SK-N-MC (cell line): ENCODE results near the gene KIFBP.
"Not testable (repeated sequence)": the region's sequence is repeated elsewhere in the genome, so short reads cannot be mapped to it uniquely, and the experiment has no call there.

Source experiments
- DNase-seq: peaks from one replicate; pipeline ENCODE4 v3.0.0-alpha.2; 2011; ENCODE audit warnings: low read depth, low spot score
- H3K27ac ChIP-seq: fragments of 200-600 bp; sonication (generic); 2 replicates; pipeline ENCODE4 v1.5.1; 2016; ENCODE audit warnings: mixed run types
- H3K36me3 ChIP-seq: fragments of 200-600 bp; sonication (generic); 2 replicates; pipeline ENCODE4 v1.6.1; 2017; ENCODE audit warnings: antibody characterized with exemption, low read length, mixed read lengths; ENCODE audit not compliant: insufficient read depth
- H3K4me3 ChIP-seq: fragments of 200-600 bp; sonication (generic); 2 replicates; pipeline ENCODE4 v1.5.1; 2016
- H3K9ac ChIP-seq: fragments of 200-600 bp; sonication (generic); 2 replicates; pipeline ENCODE4 v1.8.0; 2017; ENCODE audit warnings: mixed run types, mixed read lengths; ENCODE audit not compliant: insufficient read length
- H3K9me3 ChIP-seq: fragments of 200-600 bp; sonication (generic); 2 replicates; pipeline ENCODE4 v1.6.1; 2017; ENCODE audit warnings: low read depth, mild to moderate bottlenecking, antibody characterized with exemption, low read length, moderate library complexity, mixed read lengths
- EZH2 ChIP-seq: fragments of 200-600 bp; sonication (generic); IDR thresholded peaks from one replicate; pipeline ENCODE4 v1.6.1; 2017; ENCODE audit warnings: antibody characterized with exemption
- FOXP2 ChIP-seq: optimal IDR thresholded peaks from 2 replicates; pipeline ENCODE3; 2011; ENCODE audit warnings: mild to moderate bottlenecking, moderate library complexity; ENCODE audit not compliant: insufficient read depth; ENCODE audit errors: extremely low read length, control extremely low read depth
- POLR2AphosphoS5 ChIP-seq: IDR thresholded peaks from 2 replicates; pipeline ENCODE4 v1.6.1; 2012; ENCODE audit warnings: mild to moderate bottlenecking, low read depth, low read length, borderline replicate concordance

Gene KIFBP

DNA sequence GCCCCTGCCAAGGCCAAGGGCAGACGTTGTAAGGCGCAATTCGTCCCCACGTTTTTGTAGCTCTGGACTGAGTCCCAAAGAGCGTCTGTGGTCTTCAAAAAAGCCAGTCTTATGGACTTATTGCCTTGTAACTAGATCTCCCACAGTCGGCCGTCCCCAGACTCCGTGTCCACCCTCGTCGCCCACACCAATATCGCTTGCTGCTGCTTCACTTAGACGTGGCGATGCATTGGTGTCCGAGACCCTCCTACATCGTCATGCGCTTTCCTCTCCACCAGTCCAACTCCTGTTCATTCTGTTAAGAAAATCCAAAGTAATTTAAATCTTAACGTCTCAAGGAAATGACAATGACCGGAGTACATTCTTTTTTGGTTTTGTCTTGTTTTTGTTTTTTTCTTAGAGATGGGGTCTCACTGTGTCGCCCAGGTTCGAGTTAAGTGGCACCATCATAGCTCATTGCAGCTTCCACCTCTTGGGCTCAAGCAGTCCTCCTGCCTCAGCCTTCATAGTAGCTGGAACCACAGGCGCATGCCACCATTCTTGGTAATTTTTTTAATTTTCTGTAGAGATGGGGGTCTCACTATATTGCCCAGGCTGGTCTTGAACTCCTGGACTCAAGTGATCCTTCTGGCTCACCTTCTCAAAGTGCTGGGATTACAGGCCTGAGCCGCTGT, 851 bp downstream of the KIFBP start:
- Histone ChIP-seq H3K9ac (peak overlapping the region; percentile 82), H3K36me3 (peaks cover 6% of the 10 kb centered on the region), H3K4me3 (peak overlapping the region; percentile 84), H3K9me3 (no peaks in the 10 kb centered on the region), H3K27ac (no peak overlapping the region)
- DNase-seq = no peak
- TF ChIP-seq EZH2 = no peak
- no peak for TF ChIP-seq FOXP2
- TF ChIP-seq POLR2AphosphoS5 = no peak

DNA sequence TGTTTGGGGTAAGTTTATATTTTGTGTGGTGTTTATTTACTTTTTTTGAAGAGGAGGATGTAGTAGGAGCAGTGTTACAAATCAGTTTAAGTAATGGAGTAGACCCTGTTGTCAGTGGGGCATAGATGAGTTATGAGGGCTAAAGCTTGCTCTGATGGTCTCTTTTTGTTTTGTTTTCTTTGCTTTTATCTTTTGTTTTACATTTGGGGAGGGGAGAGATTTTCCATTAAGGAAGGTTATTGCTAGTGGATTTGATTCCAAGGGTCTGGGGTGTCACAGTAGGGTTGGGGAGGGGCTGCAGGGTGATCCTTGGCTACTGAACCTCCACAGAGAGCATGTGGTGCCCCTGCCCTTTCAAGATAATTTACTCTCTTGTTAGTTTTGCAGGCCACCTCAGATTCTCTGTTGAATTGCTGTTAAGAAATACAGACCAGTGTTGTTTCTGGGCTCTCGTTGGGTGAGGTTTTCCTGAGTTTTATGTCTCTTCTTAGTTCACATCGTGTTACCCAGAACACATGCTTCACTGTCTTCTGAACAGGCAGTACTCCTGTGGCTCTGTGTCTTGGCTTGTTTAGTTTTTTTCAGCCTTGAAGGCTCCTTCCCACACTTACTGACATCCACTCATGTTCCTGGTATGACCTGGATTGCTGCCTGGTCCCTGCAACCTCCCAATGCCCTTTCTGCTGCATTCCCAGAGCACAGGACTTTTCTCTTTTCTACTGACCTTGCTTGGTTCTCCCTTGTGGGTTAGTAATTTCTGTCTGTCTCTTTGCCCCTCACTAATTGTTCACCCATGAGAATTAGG, 4.2 kb downstream of the KIFBP start:
- H3K9me3 ChIP-seq = no peaks in the 10 kb centered on the region
- H3K4me3 ChIP-seq = no peak overlapping the region
- H3K9ac ChIP-seq = no peak overlapping the region
- no peak for DNase-seq
- no peak overlapping the region for H3K27ac ChIP-seq
- TF ChIP-seq POLR2AphosphoS5 = no peak
- no peak for TF ChIP-seq EZH2
- no peak for TF ChIP-seq FOXP2
- no peaks in the 10 kb centered on the region for H3K36me3 ChIP-seq

DNA sequence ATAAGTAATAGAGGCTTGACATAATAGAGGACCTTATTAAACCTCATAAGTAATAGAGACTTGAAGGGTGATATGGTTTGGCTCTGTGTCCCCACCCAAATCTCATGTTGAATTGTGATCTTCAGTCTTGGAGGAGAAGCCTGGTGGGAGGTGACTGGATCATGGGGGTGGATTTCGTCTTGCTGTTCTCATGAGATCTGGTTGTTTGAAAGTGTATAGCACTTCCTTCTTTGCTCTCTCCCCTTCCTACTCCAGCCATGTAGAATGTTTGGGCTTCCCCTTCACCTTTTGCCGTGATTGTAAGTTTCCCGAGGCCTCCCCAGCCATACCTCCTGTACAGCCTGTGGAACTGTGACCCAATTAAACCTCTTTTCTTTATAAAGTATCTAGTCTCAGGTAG, 8.6 kb downstream of the KIFBP start:
- Histone ChIP-seq H3K36me3 (no peaks in the 10 kb centered on the region), H3K9ac (no peak overlapping the region), H3K27ac (no peak overlapping the region), H3K4me3 (no peak overlapping the region), H3K9me3 (no peaks in the 10 kb centered on the region)
- DNase-seq = no peak
- TF ChIP-seq FOXP2 (no peak), POLR2AphosphoS5 (no peak), EZH2 (no peak)

DNA sequence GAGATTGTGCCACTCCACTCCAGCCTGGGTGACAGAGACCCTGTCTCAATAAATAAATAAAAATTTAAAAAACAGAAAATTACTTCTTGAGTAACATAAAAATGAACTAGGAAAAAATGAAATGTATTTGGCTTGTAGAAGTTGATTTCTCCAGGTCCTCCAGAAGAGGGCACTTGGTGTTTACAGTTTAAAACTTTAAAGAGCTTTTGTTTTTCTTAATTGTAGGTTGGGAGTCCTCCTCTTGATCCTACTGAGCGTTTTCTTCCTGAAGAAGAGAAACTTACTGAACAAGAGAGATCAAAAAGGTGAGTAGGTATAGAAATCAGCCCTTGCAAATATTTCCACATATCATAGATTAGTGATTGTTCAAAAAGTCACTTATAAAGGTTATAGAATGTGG, 16.2 kb downstream of the KIFBP start:
- Histone ChIP-seq H3K4me3 (no peak overlapping the region), H3K9me3 (no peaks in the 10 kb centered on the region), H3K27ac (no peak overlapping the region), H3K36me3 (no peaks in the 10 kb centered on the region), H3K9ac (no peak overlapping the region)
- TF ChIP-seq FOXP2 = no peak
- no peak for TF ChIP-seq EZH2
- no peak for TF ChIP-seq POLR2AphosphoS5
- no peak for DNase-seq

DNA sequence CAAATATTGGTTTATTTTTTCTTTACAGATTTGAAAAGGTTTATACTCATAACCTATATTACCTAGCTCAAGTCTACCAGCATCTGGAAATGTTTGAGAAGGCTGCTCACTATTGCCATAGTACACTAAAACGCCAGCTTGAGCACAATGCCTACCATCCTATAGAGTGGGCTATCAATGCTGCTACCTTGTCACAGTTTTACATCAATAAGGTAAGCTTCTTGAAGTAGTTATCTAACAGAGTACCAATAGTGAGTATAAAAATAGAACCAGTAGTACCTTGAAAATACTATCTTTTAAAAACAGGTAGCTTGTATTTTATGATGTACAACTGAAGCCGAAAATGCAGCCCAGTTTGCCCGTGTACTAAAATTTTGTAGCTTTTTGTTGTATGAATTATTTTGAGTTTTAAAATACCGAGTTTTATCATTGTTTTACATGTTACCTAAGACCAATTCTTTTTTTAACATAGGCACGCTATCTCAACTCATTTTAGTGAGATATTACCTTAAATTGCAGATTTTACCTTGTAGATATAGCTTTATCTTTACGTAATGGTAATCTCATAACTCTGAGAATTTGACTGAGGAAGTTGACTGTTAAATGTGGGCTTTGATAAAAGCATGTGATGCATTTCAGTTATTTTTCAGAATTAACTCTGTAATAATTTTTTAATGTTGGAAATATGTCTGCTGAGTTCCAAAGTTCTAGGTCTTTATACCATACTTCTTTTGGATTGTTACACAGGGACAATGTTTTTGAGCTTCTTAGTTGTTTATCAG, 17.3 kb downstream of the KIFBP start:
- DNase-seq = no peak
- no peak overlapping the region for H3K27ac ChIP-seq
- TF ChIP-seq POLR2AphosphoS5 (no peak), FOXP2 (no peak), EZH2 (no peak)
- no peak overlapping the region for H3K4me3 ChIP-seq
- no peak overlapping the region for H3K9ac ChIP-seq
- H3K9me3 ChIP-seq = no peaks in the 10 kb centered on the region
- H3K36me3 ChIP-seq = no peaks in the 10 kb centered on the region

DNA sequence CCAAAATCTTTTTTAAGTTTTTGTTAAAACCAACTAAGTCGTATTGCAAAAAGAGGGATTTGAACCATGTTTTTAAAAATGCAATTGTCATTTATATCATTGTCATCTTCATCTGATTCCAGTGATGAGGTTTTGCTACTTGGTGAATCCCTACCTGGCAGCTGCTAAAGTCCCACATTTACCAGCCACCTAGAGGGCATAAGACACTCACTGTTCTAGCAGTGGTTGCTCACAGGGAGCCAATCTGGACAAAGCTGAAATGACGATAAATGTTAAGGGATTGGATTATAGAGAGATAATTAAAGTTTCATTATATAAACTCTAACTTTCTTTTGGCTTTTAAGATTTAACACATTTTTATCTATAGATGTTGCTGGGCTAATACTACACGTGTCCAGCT, 18.7 kb downstream of the KIFBP start:
- no peak overlapping the region for H3K9ac ChIP-seq
- no peak overlapping the region for H3K27ac ChIP-seq
- H3K9me3 ChIP-seq = no peaks in the 10 kb centered on the region
- TF ChIP-seq FOXP2 (no peak), EZH2 (no peak), POLR2AphosphoS5 (no peak)
- no peaks in the 10 kb centered on the region for H3K36me3 ChIP-seq
- no peak for DNase-seq
- no peak overlapping the region for H3K4me3 ChIP-seq

DNA sequence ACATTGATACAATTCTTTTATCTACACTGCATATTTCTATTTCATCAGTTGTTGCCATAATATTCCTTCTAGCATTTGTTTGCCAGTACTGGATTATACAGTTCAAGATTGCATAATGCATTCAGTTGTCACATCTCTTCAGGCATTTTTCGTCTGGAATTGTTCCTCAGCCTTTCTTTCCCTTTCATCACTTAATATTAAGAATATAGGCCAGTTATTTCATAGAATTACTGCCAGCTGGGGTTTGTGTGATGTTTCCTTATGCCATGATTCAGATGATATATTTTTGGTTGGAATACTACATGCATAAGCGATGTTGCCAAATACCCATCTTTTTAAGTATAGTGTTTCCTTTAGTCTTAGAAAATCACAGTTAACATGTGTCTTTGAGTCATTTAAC, 20.8 kb downstream of the KIFBP start:
- Histone ChIP-seq H3K9me3 (no peaks in the 10 kb centered on the region), H3K36me3 (no peaks in the 10 kb centered on the region), H3K4me3 (no peak overlapping the region), H3K27ac (no peak overlapping the region), H3K9ac (no peak overlapping the region)
- DNase-seq = no peak
- TF ChIP-seq POLR2AphosphoS5 (no peak), EZH2 (no peak), FOXP2 (no peak)

DNA sequence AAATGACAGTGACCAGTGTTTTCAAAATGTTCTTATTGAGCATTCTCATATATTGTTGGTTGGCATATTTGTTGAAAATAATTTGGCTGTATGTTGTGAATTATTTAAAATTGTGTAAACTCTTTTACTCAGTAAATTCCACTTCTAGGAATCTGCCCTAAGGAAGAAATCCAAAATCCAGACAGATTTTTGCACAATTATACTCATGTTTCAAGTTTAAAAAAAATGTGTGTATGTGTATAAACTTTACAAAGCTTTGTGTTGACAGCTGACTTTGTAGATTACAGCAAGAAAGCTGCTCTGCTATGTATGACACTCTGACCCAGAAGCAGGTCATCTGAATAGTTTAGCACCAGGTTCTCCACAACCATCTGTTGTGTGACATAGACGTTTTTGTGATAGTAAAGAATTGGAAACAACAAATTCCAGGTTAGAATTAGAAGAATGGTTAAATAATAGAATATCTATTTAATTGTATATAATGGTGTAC, 21.6 kb downstream of the KIFBP start:
- no peak overlapping the region for H3K9ac ChIP-seq
- no peaks in the 10 kb centered on the region for H3K9me3 ChIP-seq
- no peak for DNase-seq
- H3K27ac ChIP-seq = no peak overlapping the region
- TF ChIP-seq FOXP2 (no peak), POLR2AphosphoS5 (no peak), EZH2 (no peak)
- H3K4me3 ChIP-seq = no peak overlapping the region
- H3K36me3 ChIP-seq = no peaks in the 10 kb centered on the region

DNA sequence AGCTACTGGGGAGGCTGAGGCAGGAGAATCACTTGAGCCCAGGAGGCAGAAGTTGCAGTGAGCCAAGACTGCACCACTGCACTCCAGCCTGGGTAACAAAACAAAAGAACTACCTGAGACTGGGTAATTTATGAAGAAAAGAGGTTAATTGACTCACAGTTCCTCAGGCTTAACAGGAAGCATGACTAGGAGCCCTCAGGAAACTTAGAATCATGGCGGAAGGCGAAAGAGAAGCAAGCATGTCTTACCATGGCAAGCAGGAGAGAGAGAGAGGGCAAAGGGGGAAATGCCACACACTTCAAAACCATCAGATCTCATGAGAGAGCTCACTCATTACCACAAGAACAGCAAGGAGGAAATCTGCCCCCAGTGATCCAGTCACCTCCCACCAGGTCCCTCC, 24.2 kb downstream of the KIFBP start:
- H3K4me3 ChIP-seq, DNase-seq, H3K9ac ChIP-seq, H3K27ac ChIP-seq, H3K9me3 ChIP-seq, H3K36me3 ChIP-seq: not testable (repeated sequence)
